Activated naive CD8-positive, alpha-beta T cell treated with anti-CD3 and anti-CD28 coated beads, Interleukin-2, amount 10 ng/mL, durations not matched to agents 7 days and 5 days (primary cell): ENCODE measurements around the gene ABLIM3. TPM values are rescaled to one million over a fixed set of nuclear protein-coding genes. Genes with fewer than 3 reads are reported as not detected.

Source experiments
- ATAC-seq: fragments of 150-1000 bp; cut with Tn5 transposase; one replicate; pipeline ENCODE4 v1.10.0; 2021; ENCODE audit warnings: low read depth, moderate library complexity
- POLR2A ChIA-PET: fragments of 350-600 bp; sonication (Branson Sonifier 250); formaldehyde crosslinking; loops from one replicate; lab custom pipeline; 2021; ENCODE audit warnings: antibody characterized with exemption; lab: Charles Lee
- DNase-seq: peaks from one replicate; pipeline ENCODE4 v3.0.0; 2021
- H3K27ac Mint-ChIP-seq: one replicate; pipeline ENCODE4 v1.8.0; 2022; ENCODE audit warnings: mild to moderate bottlenecking, mixed read lengths
- H3K27me3 Mint-ChIP-seq: one replicate; pipeline ENCODE4 v1.8.0; 2022; ENCODE audit warnings: mild to moderate bottlenecking, moderate library complexity, mixed read lengths
- H3K36me3 Mint-ChIP-seq: one replicate; pipeline ENCODE4 v1.8.0; 2021; ENCODE audit warnings: mild to moderate bottlenecking, mixed read lengths
- H3K4me1 Mint-ChIP-seq: one replicate; pipeline ENCODE4 v1.8.0; 2021; ENCODE audit warnings: mixed read lengths
- H3K4me3 Mint-ChIP-seq: one replicate; pipeline ENCODE4 v1.8.0; 2022; ENCODE audit warnings: mild to moderate bottlenecking, moderate library complexity, mixed read lengths
- H3K9me3 Mint-ChIP-seq: one replicate; pipeline ENCODE4 v1.8.0; 2021; ENCODE audit warnings: mixed read lengths
- total RNA-seq, 2 experiments: library from RNA; stranded (reverse); gene quantifications; one replicate each; pipeline ENCODE4 v1.2.3, GENCODE V29; 2021

ABLIM3 gene
- total RNA-seq, 2 experiments from 2014 or later = not detected

DNA sequence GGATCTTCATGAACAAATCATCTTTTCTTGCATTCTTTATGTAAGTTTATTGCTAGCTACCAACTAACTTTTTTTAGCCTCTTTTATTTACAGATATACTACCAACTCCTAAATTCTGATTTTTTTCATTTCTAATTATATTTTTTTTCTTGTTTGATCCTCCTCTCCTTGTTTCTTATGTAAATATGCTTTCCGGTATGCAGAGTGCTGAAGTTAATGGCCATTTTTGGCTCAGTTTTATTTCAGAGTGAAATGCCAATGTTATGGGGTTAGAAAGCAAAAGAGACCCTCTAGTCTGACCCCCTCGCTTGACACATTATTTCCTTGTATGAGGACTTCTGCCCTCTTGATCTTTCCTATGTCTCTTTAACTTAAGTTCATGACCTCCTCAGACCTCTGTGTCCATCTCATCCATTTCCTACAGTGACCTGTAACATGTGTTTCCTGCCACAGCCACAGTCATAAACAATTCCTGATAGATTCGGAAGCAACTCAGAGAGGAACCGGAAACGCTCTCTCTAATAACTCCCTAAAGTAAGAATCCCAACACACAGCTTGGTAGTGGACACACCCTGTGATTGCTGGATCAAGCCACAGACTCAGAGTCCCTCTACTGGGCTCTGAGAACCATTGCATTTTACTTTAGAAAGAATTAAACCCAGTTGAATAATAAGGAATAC is 87.5 kb downstream of the ABLIM3 start:
- no peak for DNase-seq
- H3K27ac Mint-ChIP-seq = no peak overlapping the region
- no peak overlapping the region for H3K4me3 Mint-ChIP-seq
- POLR2A ChIA-PET = no interaction called here
- no peaks in the 10 kb centered on the region for H3K9me3 Mint-ChIP-seq
- H3K4me1 Mint-ChIP-seq = peaks cover 3% of the 10 kb centered on the region
- no peaks in the 10 kb centered on the region for H3K36me3 Mint-ChIP-seq
- H3K27me3 Mint-ChIP-seq = peaks cover 7% of the 10 kb centered on the region
- ATAC-seq = no peak

DNA sequence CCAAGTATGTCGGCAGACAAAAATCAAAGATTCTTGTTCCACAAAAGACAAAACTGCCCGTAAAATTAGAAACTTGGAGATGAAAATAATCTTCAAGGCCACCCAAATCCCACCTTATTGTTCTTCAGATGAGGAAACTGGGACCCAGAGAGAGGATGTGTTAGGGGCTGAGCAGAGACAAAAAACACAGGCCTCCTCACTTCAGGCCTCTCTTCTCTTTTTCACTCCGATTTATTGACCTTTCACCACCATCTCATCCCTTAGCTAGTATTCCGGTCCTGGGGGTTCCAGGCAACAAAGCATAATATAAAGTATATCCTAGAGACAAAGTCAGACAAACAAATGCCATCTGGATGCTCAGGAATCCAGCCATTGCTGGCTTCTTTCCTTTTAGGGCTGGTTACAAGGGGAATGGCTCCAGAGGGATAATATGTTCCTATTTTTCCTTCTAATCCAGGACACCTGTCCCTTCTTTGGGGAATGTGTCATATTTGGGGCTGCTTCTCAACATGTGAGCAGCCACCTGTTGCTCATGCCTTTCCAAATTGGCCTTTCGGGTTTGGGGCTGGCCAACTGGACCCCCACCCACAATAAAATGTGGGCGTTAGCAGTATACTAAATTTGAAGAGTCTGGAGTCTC is 88.1 kb downstream of the ABLIM3 start:
- POLR2A ChIA-PET = no interaction called here
- Mint-ChIP-seq H3K27me3 (peaks cover 4% of the 10 kb centered on the region), H3K27ac (no peak overlapping the region), H3K4me3 (no peak overlapping the region), H3K9me3 (no peaks in the 10 kb centered on the region), H3K36me3 (no peaks in the 10 kb centered on the region), H3K4me1 (peaks cover 3% of the 10 kb centered on the region)
- ATAC-seq (no peak), DNase-seq (no peak)

DNA sequence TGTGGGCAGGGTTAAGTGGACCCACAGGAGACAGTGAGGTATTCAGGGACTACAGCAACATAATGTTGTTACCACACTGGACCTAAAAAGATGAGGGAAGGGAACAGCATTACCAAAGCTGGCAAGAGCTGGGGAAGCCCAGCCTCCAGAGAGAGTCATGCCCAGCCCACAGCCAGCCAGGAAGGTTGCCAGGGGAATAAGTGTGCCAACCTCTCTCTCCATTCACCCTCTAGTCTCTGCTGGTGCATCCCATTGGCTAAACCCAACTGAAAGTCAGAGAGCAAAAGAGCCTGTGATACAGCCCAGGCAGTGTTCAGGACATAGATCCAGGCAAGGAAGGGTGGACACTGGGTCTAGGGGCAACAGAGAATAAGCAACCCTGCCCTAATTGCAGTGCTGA is 94.5 kb downstream of the ABLIM3 start:
- Mint-ChIP-seq H3K9me3 (no peaks in the 10 kb centered on the region), H3K27ac (no peak overlapping the region), H3K4me3 (no peak overlapping the region), H3K27me3 (peaks cover 8% of the 10 kb centered on the region), H3K36me3 (no peaks in the 10 kb centered on the region), H3K4me1 (peaks cover 13% of the 10 kb centered on the region)
- DNase-seq = no peak
- POLR2A ChIA-PET = no interaction called here
- ATAC-seq = no peak

DNA sequence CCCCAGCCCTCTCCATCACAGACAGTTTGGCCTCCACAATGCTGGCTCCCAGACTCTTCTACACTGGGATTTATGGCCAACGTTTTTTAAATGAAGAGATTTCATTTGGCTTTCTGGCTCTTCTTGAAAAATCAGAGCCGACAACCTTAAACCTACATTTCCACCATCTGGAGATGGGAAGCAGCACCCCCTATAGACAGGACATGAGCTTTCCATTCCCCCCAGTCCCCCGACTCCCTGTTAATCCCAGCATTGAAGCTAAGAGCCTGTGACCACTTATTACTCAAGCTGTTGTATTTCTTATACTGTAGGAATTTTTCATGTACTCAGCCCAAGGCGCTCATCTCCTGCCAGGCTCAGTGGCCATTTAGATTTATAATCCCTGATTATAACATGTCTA is 96.4 kb downstream of the ABLIM3 start:
- POLR2A ChIA-PET = no interaction called here
- ATAC-seq (no peak), DNase-seq (no peak)
- peaks cover 16% of the 10 kb centered on the region for H3K4me1 Mint-ChIP-seq
- no peaks in the 10 kb centered on the region for H3K9me3 Mint-ChIP-seq
- H3K27me3 Mint-ChIP-seq = peaks cover 10% of the 10 kb centered on the region
- H3K27ac Mint-ChIP-seq = no peak overlapping the region
- no peak overlapping the region for H3K4me3 Mint-ChIP-seq
- H3K36me3 Mint-ChIP-seq = no peaks in the 10 kb centered on the region

DNA sequence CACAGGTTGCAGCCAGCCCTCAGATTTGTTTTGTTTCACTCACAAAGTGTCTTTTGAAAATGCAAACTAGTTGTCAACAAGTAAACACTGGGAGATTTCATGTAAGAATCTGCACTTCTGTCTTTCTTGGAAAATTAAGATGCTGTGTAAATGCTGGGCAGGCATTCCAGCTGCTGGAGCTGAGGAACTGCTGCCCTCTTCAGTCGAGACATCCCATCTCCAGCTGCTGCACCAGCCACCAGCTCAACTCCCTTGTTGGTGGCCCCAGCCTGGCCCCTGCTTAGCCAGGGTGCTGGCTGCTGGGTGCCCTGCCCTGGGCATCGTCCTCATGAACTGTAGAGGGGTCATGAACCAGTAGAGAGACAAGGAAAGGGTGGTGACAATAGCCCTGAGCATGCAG is 97.2 kb downstream of the ABLIM3 start:
- DNase-seq = no peak
- H3K9me3 Mint-ChIP-seq = no peaks in the 10 kb centered on the region
- peaks cover 16% of the 10 kb centered on the region for H3K4me1 Mint-ChIP-seq
- peaks cover 7% of the 10 kb centered on the region for H3K27me3 Mint-ChIP-seq
- ATAC-seq = no peak
- no peak overlapping the region for H3K4me3 Mint-ChIP-seq
- H3K36me3 Mint-ChIP-seq = no peaks in the 10 kb centered on the region
- POLR2A ChIA-PET = no interaction called here
- no peak overlapping the region for H3K27ac Mint-ChIP-seq

DNA sequence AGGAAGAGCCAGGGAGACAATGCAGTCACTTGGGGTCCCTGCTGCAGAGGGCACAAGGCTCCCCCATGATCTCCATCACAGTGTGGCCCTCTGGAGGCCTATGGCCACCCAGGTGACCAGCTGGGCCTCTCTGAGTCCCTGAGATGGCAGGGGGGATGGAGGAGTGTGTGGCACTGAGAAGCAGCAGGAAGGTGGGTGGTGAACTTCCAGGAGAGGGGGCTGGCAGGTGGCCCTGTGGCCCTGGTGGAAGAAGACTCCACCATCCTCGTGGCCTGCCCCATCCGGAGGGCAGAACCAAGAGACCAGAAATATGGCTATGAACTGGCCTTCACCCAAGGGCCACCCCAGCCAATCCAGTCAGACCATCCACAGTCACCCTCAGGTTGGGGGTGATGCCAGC is 98.6 kb downstream of the ABLIM3 start:
- POLR2A ChIA-PET = interaction anchor here (0.6 to 1.5 kb wide), 4 partner anchors 13 to 106 kb away, joined by 3 to 4 read pairs (median 4); partner anchors contain the start of gene GRPEL2
- peak; percentile 28 for ATAC-seq

DNA sequence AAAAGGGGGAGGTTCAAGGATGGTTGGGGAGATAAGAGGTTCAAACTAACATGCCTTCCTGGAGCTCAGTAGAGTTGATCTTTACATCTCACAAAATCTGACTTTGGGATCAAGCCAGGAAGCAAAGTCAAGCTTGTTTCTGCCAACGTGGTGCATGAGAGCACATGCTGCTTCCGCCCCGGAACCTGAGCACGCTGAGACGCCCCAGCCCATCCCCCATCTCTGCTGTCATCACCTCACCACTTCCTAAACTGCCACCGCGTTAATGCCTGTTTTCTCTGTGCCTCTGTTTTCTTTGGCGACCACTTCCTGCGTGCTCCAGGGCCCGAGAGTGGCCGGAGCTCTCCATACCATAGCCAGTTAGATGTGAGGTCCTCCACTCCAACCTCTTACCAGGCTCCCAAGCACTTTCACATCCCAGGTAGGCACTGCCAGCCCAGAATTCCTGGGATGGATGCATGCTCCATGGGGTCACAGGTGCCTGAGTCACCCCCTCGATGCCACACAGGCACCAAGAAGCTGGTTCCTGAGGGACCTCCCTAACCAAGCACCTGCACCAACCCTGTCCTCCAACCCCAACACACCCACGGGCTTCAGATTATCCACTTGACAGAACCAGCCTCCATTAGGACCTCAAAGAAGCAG is 99.2 kb downstream of the ABLIM3 start:
- DNase-seq (peak; percentile 78), ATAC-seq (peak; percentile 94)
- peaks cover 20% of the 10 kb centered on the region for H3K4me1 Mint-ChIP-seq
- no peaks in the 10 kb centered on the region for H3K36me3 Mint-ChIP-seq
- H3K27me3 Mint-ChIP-seq = peaks cover 7% of the 10 kb centered on the region
- POLR2A ChIA-PET = interaction anchor here (0.6 to 1.5 kb wide), 4 partner anchors 14 to 105 kb away, joined by 3 to 4 read pairs (median 4); partner anchors contain the start of gene GRPEL2
- H3K4me3 Mint-ChIP-seq = peak overlapping the region; percentile 43
- H3K9me3 Mint-ChIP-seq = no peaks in the 10 kb centered on the region
- H3K27ac Mint-ChIP-seq = peak overlapping the region; percentile 71

More for the DNA sequence above, 98.6 kb downstream of the ABLIM3 start:
- H3K9me3 Mint-ChIP-seq = no peaks in the 10 kb centered on the region
- H3K27me3 Mint-ChIP-seq = peaks cover 7% of the 10 kb centered on the region
- H3K4me3 Mint-ChIP-seq = peak overlapping the region; percentile 43
- peaks cover 17% of the 10 kb centered on the region for H3K4me1 Mint-ChIP-seq
- H3K27ac Mint-ChIP-seq = peak overlapping the region; percentile 71
- peak; percentile 38 for DNase-seq
- H3K36me3 Mint-ChIP-seq = no peaks in the 10 kb centered on the region

DNA sequence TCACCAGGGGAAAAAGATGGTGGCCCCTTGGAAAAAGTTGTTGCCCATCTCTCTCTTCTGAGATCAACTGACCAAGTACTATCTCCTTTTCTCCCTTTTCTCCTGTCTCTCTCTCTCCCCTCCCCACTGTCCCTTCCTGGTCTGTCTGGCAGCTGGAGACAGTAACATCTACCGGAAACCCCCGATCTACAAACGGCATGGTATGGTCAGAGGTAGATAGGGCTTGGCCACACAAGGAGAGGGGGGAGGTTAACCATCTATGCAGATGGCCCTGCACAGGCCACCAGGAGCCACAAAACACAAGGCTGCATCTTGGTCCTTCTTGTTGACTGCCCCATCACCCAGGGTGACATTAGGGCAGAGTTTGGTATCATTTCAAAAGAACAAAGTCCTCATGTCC is 101.0 kb downstream of the ABLIM3 start:
- Mint-ChIP-seq H3K27ac (peak overlapping the region; percentile 60), H3K4me3 (no peak overlapping the region)

DNA sequence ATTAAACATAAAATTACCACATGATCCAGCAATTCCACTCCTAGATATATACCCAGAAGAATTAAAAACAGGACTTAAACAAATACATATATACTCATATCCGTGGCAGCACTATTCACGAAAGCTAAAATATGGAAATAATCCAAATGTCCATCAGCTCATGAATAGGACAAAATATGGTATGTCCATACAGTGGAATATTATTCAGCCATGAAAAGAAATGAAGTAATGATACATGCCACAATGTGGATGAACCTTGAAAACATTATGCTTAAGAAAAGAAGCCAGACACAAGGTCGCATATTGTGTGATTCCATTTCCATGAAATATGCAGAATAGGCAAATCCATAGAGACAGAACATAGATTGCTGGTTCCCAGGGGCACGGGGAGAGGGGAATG is 105.6 kb downstream of the ABLIM3 start:
- Mint-ChIP-seq H3K27ac (no peak overlapping the region), H3K36me3 (no peaks in the 10 kb centered on the region), H3K27me3 (peaks cover 6% of the 10 kb centered on the region), H3K9me3 (no peaks in the 10 kb centered on the region), H3K4me1 (peaks cover 8% of the 10 kb centered on the region), H3K4me3 (no peak overlapping the region)
- POLR2A ChIA-PET = no interaction called here
- DNase-seq (no peak), ATAC-seq (no peak)

More for the DNA sequence above, 101.0 kb downstream of the ABLIM3 start:
- H3K36me3 Mint-ChIP-seq = no peaks in the 10 kb centered on the region
- POLR2A ChIA-PET = no interaction called here
- peaks cover 12% of the 10 kb centered on the region for H3K27me3 Mint-ChIP-seq
- H3K4me1 Mint-ChIP-seq = peaks cover 22% of the 10 kb centered on the region
- no peak for DNase-seq
- H3K9me3 Mint-ChIP-seq = no peaks in the 10 kb centered on the region
- no peak for ATAC-seq

DNA sequence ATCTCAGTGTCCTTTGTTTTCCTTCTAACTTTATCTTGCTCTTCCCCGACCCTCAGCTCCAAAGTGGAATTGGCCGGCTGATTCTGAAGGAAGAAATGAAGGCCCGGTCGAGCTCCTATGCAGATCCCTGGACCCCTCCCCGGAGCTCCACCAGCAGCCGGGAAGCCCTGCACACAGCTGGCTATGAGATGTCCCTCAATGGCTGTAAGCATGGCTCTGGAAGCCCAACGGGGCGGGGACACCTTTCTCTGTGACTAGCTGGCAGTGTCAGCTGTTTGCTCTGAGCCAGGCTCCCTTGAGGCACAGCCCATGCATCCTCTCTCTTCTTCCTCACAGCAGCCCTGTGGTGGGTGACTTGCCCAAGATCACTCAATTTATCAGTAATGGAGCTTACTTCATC is 106.4 kb downstream of the ABLIM3 start:
- Mint-ChIP-seq H3K9me3 (no peaks in the 10 kb centered on the region), H3K4me1 (peaks cover 8% of the 10 kb centered on the region), H3K27me3 (peaks cover 6% of the 10 kb centered on the region), H3K4me3 (no peak overlapping the region), H3K27ac (no peak overlapping the region), H3K36me3 (no peaks in the 10 kb centered on the region)
- ATAC-seq (no peak), DNase-seq (no peak)
- POLR2A ChIA-PET = interaction anchor here (0.6 kb wide), 1 partner anchor 10 kb away, joined by 3 read pairs; no protein-coding TSS in a partner anchor

DNA sequence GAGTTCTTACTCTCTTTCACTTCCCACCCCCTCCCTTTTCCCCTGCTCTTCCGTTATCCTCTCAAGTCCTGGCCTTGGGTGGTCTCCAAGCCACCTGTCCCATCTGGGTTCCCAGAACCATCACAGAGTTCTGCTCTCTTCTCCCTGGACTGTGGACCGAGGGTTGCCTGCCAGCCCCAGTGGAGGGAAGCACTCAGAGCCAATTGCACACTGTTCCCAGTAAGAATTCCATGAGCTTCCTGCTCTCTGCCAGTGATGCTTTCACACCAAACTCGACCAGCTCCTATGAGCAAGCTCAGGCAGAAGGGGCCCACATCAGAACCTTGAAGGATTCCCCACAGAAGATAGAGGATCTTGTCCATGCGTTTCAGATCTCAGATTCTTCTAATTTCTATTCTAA is 110.3 kb downstream of the ABLIM3 start:
- no peaks in the 10 kb centered on the region for H3K36me3 Mint-ChIP-seq
- no peak overlapping the region for H3K4me3 Mint-ChIP-seq
- ATAC-seq (no peak), DNase-seq (no peak)
- H3K9me3 Mint-ChIP-seq = no peaks in the 10 kb centered on the region
- no peaks in the 10 kb centered on the region for H3K27me3 Mint-ChIP-seq
- peaks cover 2% of the 10 kb centered on the region for H3K4me1 Mint-ChIP-seq
- POLR2A ChIA-PET = no interaction called here
- no peak overlapping the region for H3K27ac Mint-ChIP-seq

DNA sequence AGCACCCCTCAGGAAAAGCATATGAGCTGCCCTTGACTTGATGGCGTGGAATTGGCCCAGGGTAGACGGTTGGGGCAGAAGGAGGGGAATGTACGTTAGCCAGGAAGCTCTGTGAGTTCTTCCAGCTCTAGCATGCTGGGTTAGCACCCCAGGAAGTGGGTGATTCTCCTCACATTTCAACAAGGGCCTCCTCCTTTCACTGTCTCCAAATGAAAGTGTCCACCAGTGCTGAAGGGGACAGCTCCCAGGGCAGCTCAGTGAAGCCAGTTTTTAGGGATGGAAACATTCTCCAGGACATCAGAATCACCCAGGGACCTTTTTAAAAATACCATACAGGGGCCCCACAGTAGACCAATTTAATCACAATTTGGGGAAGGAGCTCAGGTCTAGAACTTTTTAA is 113.2 kb downstream of the ABLIM3 start:
- DNase-seq (no peak), ATAC-seq (no peak)

DNA sequence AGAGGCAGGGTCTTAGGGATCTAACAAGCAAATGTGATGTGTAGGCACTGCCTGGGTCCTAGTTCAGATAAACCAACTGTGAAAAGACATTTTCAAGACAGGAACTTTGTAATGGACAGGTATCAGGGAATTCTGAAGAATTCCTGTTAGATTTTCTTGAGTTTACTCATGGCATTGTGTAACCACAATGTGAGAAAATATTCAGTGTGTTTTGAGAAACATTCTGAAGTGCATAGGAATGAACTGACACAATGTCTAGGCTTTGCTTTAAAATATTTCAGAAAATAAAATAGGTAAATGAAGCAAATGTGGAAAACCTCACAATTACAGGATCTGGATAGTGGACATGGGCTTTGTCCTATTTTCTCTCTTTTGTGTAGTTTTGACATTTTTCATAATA is 115.2 kb downstream of the ABLIM3 start:
- H3K27me3 Mint-ChIP-seq = peaks cover 8% of the 10 kb centered on the region
- POLR2A ChIA-PET = no interaction called here
- H3K9me3 Mint-ChIP-seq = no peaks in the 10 kb centered on the region
- no peak overlapping the region for H3K4me3 Mint-ChIP-seq
- no peaks in the 10 kb centered on the region for H3K4me1 Mint-ChIP-seq
- H3K27ac Mint-ChIP-seq = no peak overlapping the region
- DNase-seq (no peak), ATAC-seq (no peak)
- H3K36me3 Mint-ChIP-seq = no peaks in the 10 kb centered on the region

More for the DNA sequence above, 113.2 kb downstream of the ABLIM3 start:
- no peaks in the 10 kb centered on the region for H3K36me3 Mint-ChIP-seq
- H3K4me1 Mint-ChIP-seq = no peaks in the 10 kb centered on the region
- POLR2A ChIA-PET = no interaction called here
- no peak overlapping the region for H3K4me3 Mint-ChIP-seq
- H3K27me3 Mint-ChIP-seq = peaks cover 6% of the 10 kb centered on the region
- H3K27ac Mint-ChIP-seq = no peak overlapping the region
- H3K9me3 Mint-ChIP-seq = no peaks in the 10 kb centered on the region
